ENCODE measurements around the gene SLC25A40. TPM values are rescaled to one million over a fixed set of nuclear protein-coding genes. Genes with fewer than 3 reads are reported as not detected.
A peak's percentile ranks its signal among the peaks of the same experiment; 100 is the strongest.

SLC25A40 gene
- total and polyA plus RNA-seq, 2 of the 13 experiments (the other 11 are each of a cell fraction or from before 2014, with no cell fraction given) = 12.9 to 13.6 TPM

DNA sequence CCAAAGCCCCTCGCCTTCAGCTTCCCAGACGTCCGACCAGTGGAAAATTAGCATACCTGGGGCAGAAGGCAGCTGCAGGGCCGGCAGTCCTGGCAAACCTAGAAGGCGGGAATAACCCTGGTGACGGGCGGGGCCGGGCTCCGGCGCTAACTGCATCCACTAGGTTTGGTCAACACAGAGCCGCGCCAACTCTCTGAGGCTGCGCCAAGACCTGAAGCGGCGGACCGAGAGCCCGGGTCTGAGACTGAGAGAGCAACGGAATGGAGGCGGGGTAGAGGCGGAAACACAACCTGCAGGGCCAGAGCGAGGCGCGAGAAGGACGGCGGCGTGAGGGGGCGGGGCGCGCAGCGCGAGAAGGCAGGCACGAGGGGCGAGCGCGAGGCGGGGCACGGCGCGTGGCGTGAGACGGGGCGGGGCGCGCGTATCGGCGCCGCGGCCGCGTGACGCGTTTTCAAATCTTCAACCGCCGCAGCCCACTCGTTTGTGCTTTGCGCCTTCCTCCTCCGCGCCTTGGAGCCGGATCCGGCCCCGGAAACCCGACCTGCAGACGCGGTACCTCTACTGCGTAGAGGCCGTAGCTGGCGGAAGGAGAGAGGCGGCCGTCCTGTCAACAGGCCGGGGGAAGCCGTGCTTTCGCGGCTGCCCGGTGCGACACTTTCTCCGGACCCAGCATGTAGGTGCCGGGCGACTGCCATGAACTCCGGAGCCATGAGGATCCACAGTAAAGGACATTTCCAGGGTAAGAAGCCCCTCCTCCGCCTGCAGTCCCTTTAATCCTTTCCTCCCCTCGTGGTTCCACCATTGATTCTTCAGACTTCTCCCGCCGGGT lies at the start of gene SLC25A40, which contains the start of gene DBF4 (continued):
- TF ChIP-seq, protein P1, sequence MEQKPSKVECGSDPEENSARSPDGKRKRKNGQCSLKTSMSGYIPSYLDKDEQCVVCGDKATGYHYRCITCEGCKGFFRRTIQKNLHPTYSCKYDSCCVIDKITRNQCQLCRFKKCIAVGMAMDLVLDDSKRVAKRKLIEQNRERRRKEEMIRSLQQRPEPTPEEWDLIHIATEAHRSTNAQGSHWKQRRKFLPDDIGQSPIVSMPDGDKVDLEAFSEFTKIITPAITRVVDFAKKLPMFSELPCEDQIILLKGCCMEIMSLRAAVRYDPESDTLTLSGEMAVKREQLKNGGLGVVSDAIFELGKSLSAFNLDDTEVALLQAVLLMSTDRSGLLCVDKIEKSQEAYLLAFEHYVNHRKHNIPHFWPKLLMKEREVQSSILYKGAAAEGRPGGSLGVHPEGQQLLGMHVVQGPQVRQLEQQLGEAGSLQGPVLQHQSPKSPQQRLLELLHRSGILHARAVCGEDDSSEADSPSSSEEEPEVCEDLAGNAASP (CRISPR knock-in tag; IDR thresholded peaks at IDR 0.05; ENCODE audit: borderline replicate concordance) = no peak
- TF ChIP-seq DNMT3B (CRISPR knock-in tag; conservative IDR thresholded peaks at IDR 0.05) (no peak; the same call in 1 of the 2 replicates), ZNF652 (CRISPR knock-in tag; IDR thresholded peaks at IDR 0.05; ENCODE audit: borderline replicate concordance, low read depth) (peak; percentile 31; the same call in 1 of the 2 replicates), ELF1 (CRISPR knock-in tag; IDR thresholded peaks at IDR 0.05) (peak; percentile 62), SOX6 (IDR thresholded peaks at IDR 0.05) (no peak), SOX6 (CRISPR knock-in tag; IDR thresholded peaks at IDR 0.05) (peak; percentile 71), ZNF747 (CRISPR knock-in tag; IDR thresholded peaks at IDR 0.05; ENCODE audit: borderline replicate concordance) (peak; percentile 48; the same call in 1 of the 2 replicates), TAF1 (CRISPR knock-in tag; IDR thresholded peaks at IDR 0.05) (peak; percentile 75), HOXA5 (CRISPR knock-in tag; IDR thresholded peaks at IDR 0.05) (0 out of 2 replicates have a peak, but pooled peaks have one; percentile 42), RCOR2 (CRISPR knock-in tag; IDR thresholded peaks at IDR 0.05) (no peak), SAFB2 (CRISPR knock-in tag; IDR thresholded peaks at IDR 0.05; ENCODE audit: borderline replicate concordance, low read depth) (peak; percentile 97), ZNF674 (CRISPR knock-in tag; IDR thresholded peaks at IDR 0.05; ENCODE audit: low read depth) (0 out of 2 replicates have a peak, but pooled peaks have one; percentile 46), SIN3B (IDR thresholded peaks at IDR 0.05; ENCODE audit: low read length) (peak; percentile 40; the same call in 1 of the 2 replicates)
- TF ChIP-seq, protein P2, sequence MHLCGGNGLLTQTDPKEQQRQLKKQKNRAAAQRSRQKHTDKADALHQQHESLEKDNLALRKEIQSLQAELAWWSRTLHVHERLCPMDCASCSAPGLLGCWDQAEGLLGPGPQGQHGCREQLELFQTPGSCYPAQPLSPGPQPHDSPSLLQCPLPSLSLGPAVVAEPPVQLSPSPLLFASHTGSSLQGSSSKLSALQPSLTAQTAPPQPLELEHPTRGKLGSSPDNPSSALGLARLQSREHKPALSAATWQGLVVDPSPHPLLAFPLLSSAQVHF (CRISPR knock-in tag; IDR thresholded peaks at IDR 0.05) = no peak; the same call in 1 of the 2 replicates
- TF ChIP-seq, protein P3, sequence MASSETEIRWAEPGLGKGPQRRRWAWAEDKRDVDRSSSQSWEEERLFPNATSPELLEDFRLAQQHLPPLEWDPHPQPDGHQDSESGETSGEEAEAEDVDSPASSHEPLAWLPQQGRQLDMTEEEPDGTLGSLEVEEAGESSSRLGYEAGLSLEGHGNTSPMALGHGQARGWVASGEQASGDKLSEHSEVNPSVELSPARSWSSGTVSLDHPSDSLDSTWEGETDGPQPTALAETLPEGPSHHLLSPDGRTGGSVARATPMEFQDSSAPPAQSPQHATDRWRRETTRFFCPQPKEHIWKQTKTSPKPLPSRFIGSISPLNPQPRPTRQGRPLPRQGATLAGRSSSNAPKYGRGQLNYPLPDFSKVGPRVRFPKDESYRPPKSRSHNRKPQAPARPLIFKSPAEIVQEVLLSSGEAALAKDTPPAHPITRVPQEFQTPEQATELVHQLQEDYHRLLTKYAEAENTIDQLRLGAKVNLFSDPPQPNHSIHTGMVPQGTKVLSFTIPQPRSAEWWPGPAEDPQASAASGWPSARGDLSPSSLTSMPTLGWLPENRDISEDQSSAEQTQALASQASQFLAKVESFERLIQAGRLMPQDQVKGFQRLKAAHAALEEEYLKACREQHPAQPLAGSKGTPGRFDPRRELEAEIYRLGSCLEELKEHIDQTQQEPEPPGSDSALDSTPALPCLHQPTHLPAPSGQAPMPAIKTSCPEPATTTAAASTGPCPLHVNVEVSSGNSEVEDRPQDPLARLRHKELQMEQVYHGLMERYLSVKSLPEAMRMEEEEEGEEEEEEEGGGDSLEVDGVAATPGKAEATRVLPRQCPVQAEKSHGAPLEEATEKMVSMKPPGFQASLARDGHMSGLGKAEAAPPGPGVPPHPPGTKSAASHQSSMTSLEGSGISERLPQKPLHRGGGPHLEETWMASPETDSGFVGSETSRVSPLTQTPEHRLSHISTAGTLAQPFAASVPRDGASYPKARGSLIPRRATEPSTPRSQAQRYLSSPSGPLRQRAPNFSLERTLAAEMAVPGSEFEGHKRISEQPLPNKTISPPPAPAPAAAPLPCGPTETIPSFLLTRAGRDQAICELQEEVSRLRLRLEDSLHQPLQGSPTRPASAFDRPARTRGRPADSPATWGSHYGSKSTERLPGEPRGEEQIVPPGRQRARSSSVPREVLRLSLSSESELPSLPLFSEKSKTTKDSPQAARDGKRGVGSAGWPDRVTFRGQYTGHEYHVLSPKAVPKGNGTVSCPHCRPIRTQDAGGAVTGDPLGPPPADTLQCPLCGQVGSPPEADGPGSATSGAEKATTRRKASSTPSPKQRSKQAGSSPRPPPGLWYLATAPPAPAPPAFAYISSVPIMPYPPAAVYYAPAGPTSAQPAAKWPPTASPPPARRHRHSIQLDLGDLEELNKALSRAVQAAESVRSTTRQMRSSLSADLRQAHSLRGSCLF (CRISPR knock-in tag; IDR thresholded peaks at IDR 0.05; ENCODE audit: borderline replicate concordance) = peak; percentile 91; the same call in 1 of the 2 replicates
- TF ChIP-seq, protein P4, sequence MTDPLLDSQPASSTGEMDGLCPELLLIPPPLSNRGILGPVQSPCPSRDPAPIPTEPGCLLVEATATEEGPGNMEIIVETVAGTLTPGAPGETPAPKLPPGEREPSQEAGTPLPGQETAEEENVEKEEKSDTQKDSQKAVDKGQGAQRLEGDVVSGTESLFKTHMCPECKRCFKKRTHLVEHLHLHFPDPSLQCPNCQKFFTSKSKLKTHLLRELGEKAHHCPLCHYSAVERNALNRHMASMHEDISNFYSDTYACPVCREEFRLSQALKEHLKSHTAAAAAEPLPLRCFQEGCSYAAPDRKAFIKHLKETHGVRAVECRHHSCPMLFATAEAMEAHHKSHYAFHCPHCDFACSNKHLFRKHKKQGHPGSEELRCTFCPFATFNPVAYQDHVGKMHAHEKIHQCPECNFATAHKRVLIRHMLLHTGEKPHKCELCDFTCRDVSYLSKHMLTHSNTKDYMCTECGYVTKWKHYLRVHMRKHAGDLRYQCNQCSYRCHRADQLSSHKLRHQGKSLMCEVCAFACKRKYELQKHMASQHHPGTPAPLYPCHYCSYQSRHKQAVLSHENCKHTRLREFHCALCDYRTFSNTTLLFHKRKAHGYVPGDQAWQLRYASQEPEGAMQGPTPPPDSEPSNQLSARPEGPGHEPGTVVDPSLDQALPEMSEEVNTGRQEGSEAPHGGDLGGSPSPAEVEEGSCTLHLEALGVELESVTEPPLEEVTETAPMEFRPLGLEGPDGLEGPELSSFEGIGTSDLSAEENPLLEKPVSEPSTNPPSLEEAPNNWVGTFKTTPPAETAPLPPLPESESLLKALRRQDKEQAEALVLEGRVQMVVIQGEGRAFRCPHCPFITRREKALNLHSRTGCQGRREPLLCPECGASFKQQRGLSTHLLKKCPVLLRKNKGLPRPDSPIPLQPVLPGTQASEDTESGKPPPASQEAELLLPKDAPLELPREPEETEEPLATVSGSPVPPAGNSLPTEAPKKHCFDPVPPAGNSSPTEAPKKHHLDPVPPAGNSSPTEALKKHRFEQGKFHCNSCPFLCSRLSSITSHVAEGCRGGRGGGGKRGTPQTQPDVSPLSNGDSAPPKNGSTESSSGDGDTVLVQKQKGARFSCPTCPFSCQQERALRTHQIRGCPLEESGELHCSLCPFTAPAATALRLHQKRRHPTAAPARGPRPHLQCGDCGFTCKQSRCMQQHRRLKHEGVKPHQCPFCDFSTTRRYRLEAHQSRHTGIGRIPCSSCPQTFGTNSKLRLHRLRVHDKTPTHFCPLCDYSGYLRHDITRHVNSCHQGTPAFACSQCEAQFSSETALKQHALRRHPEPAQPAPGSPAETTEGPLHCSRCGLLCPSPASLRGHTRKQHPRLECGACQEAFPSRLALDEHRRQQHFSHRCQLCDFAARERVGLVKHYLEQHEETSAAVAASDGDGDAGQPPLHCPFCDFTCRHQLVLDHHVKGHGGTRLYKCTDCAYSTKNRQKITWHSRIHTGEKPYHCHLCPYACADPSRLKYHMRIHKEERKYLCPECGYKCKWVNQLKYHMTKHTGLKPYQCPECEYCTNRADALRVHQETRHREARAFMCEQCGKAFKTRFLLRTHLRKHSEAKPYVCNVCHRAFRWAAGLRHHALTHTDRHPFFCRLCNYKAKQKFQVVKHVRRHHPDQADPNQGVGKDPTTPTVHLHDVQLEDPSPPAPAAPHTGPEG (CRISPR knock-in tag; IDR thresholded peaks at IDR 0.05) = peak; percentile 65

All from HepG2 (cell line).